ENCODE data around the gene SH3TC1. TPM values are rescaled to one million over a fixed set of nuclear protein-coding genes. Genes with fewer than 3 reads are reported as not detected.

Gene SH3TC1
- total RNA-seq, 2 experiments from 2014 or later = 5.9 to 6.0 TPM

GRCh38 chr4:8236106-8236919, 37.2 kb downstream of the SH3TC1 start:
- ChIA-PET POLR2A (no interaction called here), CTCF (no interaction called here)

GRCh38 chr4:8236920-8237195, 37.8 kb downstream of the SH3TC1 start:
- ChIA-PET CTCF (no interaction called here), POLR2A (no interaction called here)

GRCh38 chr4:8237256-8237989, 38.3 kb downstream of the SH3TC1 start:
- ChIA-PET CTCF (interaction anchor here (0.5 to 1.3 kb wide), 3 partner anchors 9 to 181 kb away, joined by 3 to 7 read pairs (median 3); no protein-coding TSS in a partner anchor), POLR2A (no interaction called here)

- ChIA-PET POLR2A (no interaction called here), CTCF (interaction anchor here (0.5 to 1.3 kb wide), 3 partner anchors 9 to 180 kb away, joined by 3 to 7 read pairs (median 3); no protein-coding TSS in a partner anchor)
Observed at GRCh38 chr4:8238036-8238511, 39.0 kb downstream of the SH3TC1 start.

- ChIA-PET CTCF (interaction anchor here (1.0 to 1.3 kb wide), 2 partner anchors 10 to 62 kb away, joined by 3 to 7 read pairs; no protein-coding TSS in a partner anchor), POLR2A (no interaction called here)
Observed at GRCh38 chr4:8238515-8239053, 39.5 kb downstream of the SH3TC1 start.

GRCh38 chr4:8239226-8239625, 40.1 kb downstream of the SH3TC1 start:
- ChIA-PET POLR2A (no interaction called here), CTCF (no interaction called here)

GRCh38 chr4:8239661-8240060, 40.6 kb downstream of the SH3TC1 start:
- CTCF ChIA-PET = interaction anchor here (1.1 kb wide), 1 partner anchor 27 kb away, joined by 3 read pairs; no protein-coding TSS in a partner anchor
- POLR2A ChIA-PET = no interaction called here

GRCh38 chr4:8240211-8241041, 41.3 kb downstream of the SH3TC1 start:
- ChIA-PET POLR2A (no interaction called here), CTCF (interaction anchor here (1.1 kb wide), 1 partner anchor 26 kb away, joined by 3 read pairs; no protein-coding TSS in a partner anchor)

GRCh38 chr4:8241211-8241779, 42.2 kb downstream of the SH3TC1 start:
- ChIA-PET CTCF (interaction anchor here (1.1 to 1.9 kb wide), 6 partner anchors 12 to 227 kb away, joined by 3 to 12 read pairs (median 5); no protein-coding TSS in a partner anchor), POLR2A (no interaction called here)

GRCh38 chr4:8241895-8242696, 43.0 kb downstream of the SH3TC1 start:
- POLR2A ChIA-PET = interaction anchor here (0.6 kb wide), 1 partner anchor 148 kb away, joined by 7 read pairs; no protein-coding TSS in a partner anchor
- CTCF ChIA-PET = interaction anchor here (0.5 to 1.9 kb wide), 21 partner anchors 8 to 226 kb away, joined by 3 to 12 read pairs (median 3); partner anchors contain the start of gene SH3TC1

- ChIA-PET POLR2A (interaction anchor here (0.6 kb wide), 1 partner anchor 147 kb away, joined by 7 read pairs; no protein-coding TSS in a partner anchor), CTCF (interaction anchor here (0.5 to 1.9 kb wide), 22 partner anchors 7 to 225 kb away, joined by 3 to 12 read pairs (median 4); partner anchors contain the start of gene SH3TC1)
Observed at GRCh38 chr4:8242782-8243560, 43.9 kb downstream of the SH3TC1 start.

GRCh38 chr4:8244001-8244757, 45.1 kb downstream of the SH3TC1 start:
- CTCF ChIA-PET = interaction anchor here (1.0 kb wide), 1 partner anchor 159 kb away, joined by 3 read pairs; no protein-coding TSS in a partner anchor
- POLR2A ChIA-PET = no interaction called here

- POLR2A ChIA-PET = no interaction called here
- CTCF ChIA-PET = interaction anchor here (1.0 kb wide), 1 partner anchor 158 kb away, joined by 3 read pairs; no protein-coding TSS in a partner anchor
Observed at GRCh38 chr4:8244931-8245460, 45.9 kb downstream of the SH3TC1 start.

GRCh38 chr4:8245884-8246833, 47.1 kb downstream of the SH3TC1 start:
- POLR2A ChIA-PET = no interaction called here

More at GRCh38 chr4:8245884-8246833, 47.1 kb downstream of the SH3TC1 start:
- CTCF ChIA-PET = no interaction called here
